LNCaP clone FGC (cell line): ENCODE data around the gene VANGL1.
A peak's percentile ranks its signal among the peaks of the same experiment; 100 is the strongest.

Experiments
- DNase-seq: peaks from one replicate; pipeline ENCODE4 v3.0.0-alpha.2; 2011; ENCODE audit warnings: low read depth
- H3K4me3 ChIP-seq: 2 replicates; pipeline ENCODE4 v1.5.1; 2011; ENCODE audit warnings: mild to moderate bottlenecking, low read depth, low read length, control low read depth
- CTCF ChIP-seq: IDR thresholded peaks from 2 replicates; pipeline ENCODE4 v1.5.1; 2012; ENCODE audit warnings: mild to moderate bottlenecking; ENCODE audit not compliant: control insufficient read depth, insufficient read depth; ENCODE audit errors: extremely low read depth

The VANGL1 gene

GRCh38 chr1:115666702-115667101 lies 24.9 kb downstream of the VANGL1 start:
- no peak for TF ChIP-seq CTCF
- DNase-seq = peak; percentile 84
- H3K4me3 ChIP-seq = no peak overlapping the region

- no peak for DNase-seq
- TF ChIP-seq CTCF = no peak
Observed at GRCh38 chr1:115668579-115668978, 26.8 kb downstream of the VANGL1 start.

GRCh38 chr1:115669002-115669673 lies 27.4 kb downstream of the VANGL1 start:
- DNase-seq = no peak
- no peak for TF ChIP-seq CTCF
- no peak overlapping the region for H3K4me3 ChIP-seq

More at GRCh38 chr1:115668579-115668978, 26.8 kb downstream of the VANGL1 start:
- no peak overlapping the region for H3K4me3 ChIP-seq

- TF ChIP-seq CTCF = no peak
- no peak overlapping the region for H3K4me3 ChIP-seq
- no peak for DNase-seq
Observed at GRCh38 chr1:115669886-115670285, 28.1 kb downstream of the VANGL1 start.

- H3K4me3 ChIP-seq = no peak overlapping the region
- TF ChIP-seq CTCF = no peak
- no peak for DNase-seq
Observed at GRCh38 chr1:115670476-115671175, 28.9 kb downstream of the VANGL1 start.

GRCh38 chr1:115671176-115671934 lies 29.6 kb downstream of the VANGL1 start:
- no peak overlapping the region for H3K4me3 ChIP-seq
- no peak for DNase-seq
- TF ChIP-seq CTCF = no peak
